Body of pancreas (tissue), 4 donors: Measurements from ENCODE around the gene CR2. TPM values are rescaled to one million over a fixed set of nuclear protein-coding genes. Genes with fewer than 3 reads are reported as not detected.
"Not testable (repeated sequence)": the region's sequence is repeated elsewhere in the genome, so short reads cannot be mapped to it uniquely, and the experiment has no call there.

Experiments used
- ATAC-seq: fragments of 150-250 bp; one replicate; pipeline ENCODE4 v1.9.1; 2016
- DNase-seq, 4 donors: peaks; one replicate each; pipeline ENCODE4 v3.0.0-alpha.2; 2019
- H3K27ac ChIP-seq, 4 donors: fragments of 200-600 bp; sonication (generic); 1 replicate in 3 of 4; 2 replicates in 1 of 4; pipeline versions ENCODE4 v1.5.1 to v1.6.1; 2016 to 2019; ENCODE audit warnings: mild to moderate bottlenecking in 1 of 4, mixed read lengths in 1 of 4, moderate library complexity in 1 of 4
- H3K27me3 ChIP-seq, 2 donors: fragments of 200-600 bp; sonication (generic); one replicate each; pipeline ENCODE4 v1.6.0; 2016; ENCODE audit warnings: mild to moderate bottlenecking in 1 of 2
- H3K36me3 ChIP-seq, 2 donors: fragments of 200-600 bp; sonication (generic); replicated peaks in 1 of 2; 2 replicates each; pipeline ENCODE4 v1.5.1; 2016; ENCODE audit warnings: low read depth in 2 of 2; ENCODE audit not compliant: insufficient read depth in 1 of 2
- H3K4me1 ChIP-seq: fragments of 200-600 bp; sonication (generic); one replicate; pipeline ENCODE4 v1.6.0; 2016
- H3K4me3 ChIP-seq, 2 donors: fragments of 200-600 bp; sonication (generic); 1 replicate in 1 of 2; 2 replicates in 1 of 2; pipeline ENCODE4 v1.5.1; 2016 to 2019
- H3K9me3 ChIP-seq, 3 donors: fragments of 200-600 bp; sonication (generic); 1 replicate in 2 of 3; 2 replicates in 1 of 3; pipeline ENCODE4 v1.5.1; 2016
- POLR2A ChIP-seq, 3 donors: fragments of 450-650 bp; IDR thresholded peaks; one replicate each; pipeline ENCODE4 v1.6.1; 2016; ENCODE audit warnings: antibody characterized with exemption in 3 of 3, mild to moderate bottlenecking in 2 of 3
- WGBS, 2 donors: methylation state at CpG; one replicate each; pipeline ENCODE4 v1.1.5; 2017; 5-methylcytosine and 5-hydroxymethylcytosine counted together
- intact Hi-C: fragments of 100-400 bp; cut with DNase I; formaldehyde crosslinking; loops from one replicate; pipeline ENCODE4 v1.15.1; 2023
- total RNA-seq, 2 donors: library from RNA; depleted of rRNA; stranded (reverse); fragments of >200 nt; gene quantifications; one replicate each; pipeline ENCODE4 v1.1.0, GENCODE V29; 2016
- TF ChIP-seq, protein P1 (sequence below), 7 experiments: fragments of 450-650 bp in 4 of 7; fragments of 200-600 bp in 3 of 7; sonication (generic) in 3 of 7; IDR thresholded peaks; one replicate each; pipeline ENCODE4 v1.5.1; 2016 to 2019; ENCODE audit warnings: antibody characterized with exemption in 7 of 7

CR2 gene
- total RNA-seq, 2 donors from 2014 or later: not detected

DNA sequence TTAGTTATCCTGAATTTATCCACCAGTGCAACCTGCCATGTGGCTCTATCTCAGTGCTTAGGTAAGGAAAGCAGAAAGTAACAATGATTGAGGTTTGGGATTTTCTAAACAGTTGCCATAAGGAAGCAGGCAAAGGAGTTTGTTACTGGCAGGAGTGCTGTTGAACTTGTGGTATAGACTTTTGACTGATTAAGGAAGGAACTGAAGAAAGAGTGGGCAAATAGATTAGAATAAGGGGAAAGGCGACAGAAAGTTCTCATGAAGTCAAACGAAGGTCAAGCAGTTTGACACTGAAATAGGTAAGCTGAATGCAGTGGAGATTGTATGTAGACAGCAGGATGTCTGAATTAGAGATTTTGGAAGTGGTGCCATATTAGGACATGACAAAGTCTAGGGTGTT lies 24.2 kb upstream of the CR2 start:
- ATAC-seq: no peak

DNA sequence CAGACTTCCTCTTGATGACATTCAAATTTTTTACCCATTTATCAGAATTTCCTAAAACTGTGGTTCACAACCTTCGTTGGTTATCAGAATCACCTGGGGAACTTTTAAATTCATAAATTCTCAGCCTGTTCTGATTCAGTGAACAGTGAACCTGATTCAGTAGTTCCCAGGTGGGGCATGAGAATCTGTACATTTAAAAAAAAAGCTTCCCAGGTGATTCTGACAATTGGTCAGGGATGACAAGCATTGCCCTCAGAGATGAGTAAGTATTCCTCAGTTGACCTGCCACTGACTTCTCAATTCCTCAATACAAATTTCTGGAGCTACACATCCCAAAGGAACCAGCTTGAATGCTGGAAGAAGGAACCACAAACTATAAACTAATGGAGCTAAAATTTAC lies 23.5 kb upstream of the CR2 start:
- ATAC-seq (no peak), DNase-seq (no peak)
- intact Hi-C loops: no loop called here
- Histone ChIP-seq H3K27me3 (no peaks in the 10 kb centered on the region), H3K9me3 (no peaks in the 10 kb centered on the region), H3K4me1 (no peaks in the 10 kb centered on the region), H3K36me3 (no peaks in the 10 kb centered on the region), H3K4me3 (no peak overlapping the region), H3K27ac (no peak overlapping the region)
- no peak for TF ChIP-seq POLR2A (IDR thresholded peaks at IDR 0.05)
- TF ChIP-seq, protein P1, sequence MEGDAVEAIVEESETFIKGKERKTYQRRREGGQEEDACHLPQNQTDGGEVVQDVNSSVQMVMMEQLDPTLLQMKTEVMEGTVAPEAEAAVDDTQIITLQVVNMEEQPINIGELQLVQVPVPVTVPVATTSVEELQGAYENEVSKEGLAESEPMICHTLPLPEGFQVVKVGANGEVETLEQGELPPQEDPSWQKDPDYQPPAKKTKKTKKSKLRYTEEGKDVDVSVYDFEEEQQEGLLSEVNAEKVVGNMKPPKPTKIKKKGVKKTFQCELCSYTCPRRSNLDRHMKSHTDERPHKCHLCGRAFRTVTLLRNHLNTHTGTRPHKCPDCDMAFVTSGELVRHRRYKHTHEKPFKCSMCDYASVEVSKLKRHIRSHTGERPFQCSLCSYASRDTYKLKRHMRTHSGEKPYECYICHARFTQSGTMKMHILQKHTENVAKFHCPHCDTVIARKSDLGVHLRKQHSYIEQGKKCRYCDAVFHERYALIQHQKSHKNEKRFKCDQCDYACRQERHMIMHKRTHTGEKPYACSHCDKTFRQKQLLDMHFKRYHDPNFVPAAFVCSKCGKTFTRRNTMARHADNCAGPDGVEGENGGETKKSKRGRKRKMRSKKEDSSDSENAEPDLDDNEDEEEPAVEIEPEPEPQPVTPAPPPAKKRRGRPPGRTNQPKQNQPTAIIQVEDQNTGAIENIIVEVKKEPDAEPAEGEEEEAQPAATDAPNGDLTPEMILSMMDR (IDR thresholded peaks at IDR 0.05): no peak
- WGBS, 2 donors: 57 to 59% methylated on average over 1 of the region's 1 CpG

More for the DNA sequence above, 24.2 kb upstream of the CR2 start:
- no peak overlapping the region for H3K4me3 ChIP-seq
- intact Hi-C loops: no loop called here
- H3K36me3 ChIP-seq: no peaks in the 10 kb centered on the region
- no peak for DNase-seq
- H3K27ac ChIP-seq: no peak overlapping the region
- 30 to 34% methylated on average over 2 of the region's 2 CpGs for WGBS, 2 donors
- TF ChIP-seq POLR2A (IDR thresholded peaks at IDR 0.05): no peak
- TF ChIP-seq, protein P1 (IDR thresholded peaks at IDR 0.05): no peak
- H3K27me3 ChIP-seq: no peaks in the 10 kb centered on the region
- no peaks in the 10 kb centered on the region for H3K9me3 ChIP-seq
- H3K4me1 ChIP-seq: no peaks in the 10 kb centered on the region

DNA sequence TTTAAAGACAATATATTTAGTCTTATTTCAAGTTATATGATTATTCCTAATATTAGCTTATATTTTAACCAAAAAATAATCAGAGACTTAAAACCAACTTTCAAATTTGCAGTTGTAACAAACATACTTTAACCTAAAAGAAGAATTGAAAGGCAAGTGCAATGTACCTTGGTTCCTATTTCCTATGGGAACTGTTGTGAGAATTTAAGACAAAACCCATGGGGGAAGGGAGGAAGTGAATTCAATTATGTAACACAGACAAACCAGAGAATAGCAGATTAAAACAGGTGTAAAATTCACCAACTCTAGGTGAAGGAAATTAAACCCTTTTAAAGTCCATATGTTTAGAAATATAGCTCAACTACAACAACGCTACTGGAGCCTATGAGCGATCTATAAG lies 22.6 kb upstream of the CR2 start:
- ATAC-seq (no peak), DNase-seq (no peak)
- intact Hi-C loops: no loop called here
- Histone ChIP-seq H3K4me3 (no peak overlapping the region), H3K36me3 (no peaks in the 10 kb centered on the region), H3K27me3 (no peaks in the 10 kb centered on the region), H3K9me3 (no peaks in the 10 kb centered on the region), H3K27ac (no peak overlapping the region), H3K4me1 (no peaks in the 10 kb centered on the region)
- 92 to 95% methylated on average over 2 of the region's 2 CpGs for WGBS, 2 donors
- TF ChIP-seq, protein P1 (IDR thresholded peaks at IDR 0.05): no peak
- no peak for TF ChIP-seq POLR2A (IDR thresholded peaks at IDR 0.05)

DNA sequence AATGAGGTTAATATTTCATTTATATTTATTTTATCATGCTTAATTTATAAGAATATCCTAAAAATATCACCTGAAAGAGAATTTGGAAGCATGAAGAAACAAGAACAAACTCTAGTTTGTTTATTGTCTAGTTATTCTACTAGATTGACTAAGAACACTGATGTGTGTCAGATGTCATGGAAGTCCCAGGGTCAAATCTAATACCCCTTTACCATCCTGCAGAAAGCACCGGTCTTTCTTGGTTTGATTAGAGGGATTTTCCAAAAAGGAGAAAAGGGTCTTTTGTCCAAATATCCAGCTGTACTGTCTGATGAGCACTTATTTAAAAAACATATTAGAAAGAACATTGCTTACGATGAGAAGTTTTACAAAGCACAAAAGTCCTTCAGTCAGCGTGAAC lies 20.7 kb upstream of the CR2 start:
- DNase-seq: no peak
- Histone ChIP-seq H3K4me1 (no peaks in the 10 kb centered on the region), H3K4me3 (no peak overlapping the region), H3K27ac (no peak overlapping the region), H3K36me3 (no peaks in the 10 kb centered on the region), H3K27me3 (no peaks in the 10 kb centered on the region), H3K9me3 (no peaks in the 10 kb centered on the region)
- intact Hi-C loops: no loop called here
- ATAC-seq: no peak
- TF ChIP-seq, protein P1 (IDR thresholded peaks at IDR 0.05): no peak
- TF ChIP-seq POLR2A (IDR thresholded peaks at IDR 0.05): no peak
- WGBS, 2 donors: 91 to 96% methylated on average over 3 of the region's 3 CpGs

DNA sequence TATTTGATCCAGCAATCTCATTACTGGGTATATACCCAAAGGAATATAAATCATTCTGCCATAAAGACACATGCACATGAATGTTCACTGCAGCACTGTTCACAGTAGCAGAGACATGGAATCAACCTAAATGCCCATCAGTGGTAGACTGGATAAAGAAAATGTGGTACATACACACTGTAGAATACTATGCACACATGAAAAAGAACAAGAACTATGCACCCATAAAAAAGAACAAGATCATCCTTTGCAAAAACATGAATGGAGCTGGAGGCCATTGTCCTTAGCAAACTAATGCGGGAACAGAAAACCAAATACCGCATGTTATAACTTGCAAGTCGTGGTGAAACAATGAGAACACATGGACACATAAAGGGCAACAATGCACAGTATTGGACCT lies 17.4 kb upstream of the CR2 start:
- ATAC-seq, H3K4me1 ChIP-seq, DNase-seq, H3K4me3 ChIP-seq, H3K36me3 ChIP-seq, H3K27ac ChIP-seq, intact Hi-C loops, H3K9me3 ChIP-seq, H3K27me3 ChIP-seq: not testable (repeated sequence)
- WGBS, 2 donors: 81 to 87% methylated on average over 3 of the region's 3 CpGs
